SH-SY5Y (cell line): ENCODE measurements around the gene SMIM36.

Experiments used
- GATA2 ChIP-seq: IDR thresholded peaks from 2 replicates; pipeline ENCODE4 v1.6.1; 2011; ENCODE audit warnings: mild to moderate bottlenecking, low read depth, low read length
- GATA3 ChIP-seq: IDR thresholded peaks from 2 replicates; pipeline ENCODE4 v1.6.1; 2011; ENCODE audit warnings: low read depth, mild to moderate bottlenecking, low read length, moderate library complexity

DNA sequence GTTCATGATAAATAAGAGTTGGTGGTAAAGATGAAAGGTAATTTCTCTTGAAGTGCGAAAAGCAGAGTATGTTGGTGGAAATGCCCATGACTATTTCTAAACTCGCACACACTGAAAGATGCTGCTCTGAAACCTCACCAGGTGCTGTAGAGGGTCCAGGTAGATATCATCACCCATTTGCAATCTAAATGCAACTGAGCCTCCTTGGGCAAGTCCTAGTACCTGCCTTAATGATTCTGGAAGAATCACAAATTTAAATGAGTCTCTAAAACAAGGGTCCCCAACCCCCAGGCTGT is 83.7 kb downstream of the SMIM36 start:
- TF ChIP-seq GATA2, result no peak
- no peak for TF ChIP-seq GATA3
